Measurements from ENCODE around the gene SRGAP1.
"Not testable (repeated sequence)": the region's sequence is repeated elsewhere in the genome, so short reads cannot be mapped to it uniquely, and the experiment has no call there.

SRGAP1 gene

DNA sequence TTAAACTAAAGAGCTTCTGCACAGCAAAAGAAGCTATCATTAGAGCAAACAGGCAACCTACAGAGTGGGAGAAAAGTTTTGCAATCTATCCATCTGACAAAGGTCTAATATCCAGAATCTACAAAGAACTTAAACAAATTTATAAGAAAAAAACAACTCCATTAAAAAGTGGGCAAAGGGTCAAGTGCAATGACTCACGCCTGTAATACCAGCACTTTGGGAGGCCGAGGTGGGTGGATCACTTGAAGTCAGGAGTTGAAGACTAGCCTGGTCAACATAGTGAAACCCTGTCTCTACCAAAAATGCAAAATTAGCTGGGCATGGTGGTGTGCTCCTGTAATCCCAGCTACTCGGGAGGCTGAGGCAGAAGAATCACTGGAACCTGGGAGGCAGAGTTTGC, 322.1 kb downstream of the SRGAP1 start:
- WGBS (ENCODE audit: extremely low coverage, insufficient coverage, insufficient read length) = no CpG with 5 or more reads among the region's 3 CpGs
- not testable (repeated sequence) for H2BK12ac ChIP-seq (ENCODE audit: low read length); H4K12ac ChIP-seq (ENCODE audit: low read depth, low read length); H3K18ac ChIP-seq (ENCODE audit: low read length); H3K79me1 ChIP-seq (ENCODE audit: low read length); H2BK5ac ChIP-seq (ENCODE audit: low read depth, low read length, poor library complexity); H3K4me1 ChIP-seq (ENCODE audit: control insufficient read depth in 1 of 2, insufficient read depth in 2 of 2, low read length in 2 of 2); H3K4me3 ChIP-seq (ENCODE audit: low read depth, low read length); H4K91ac ChIP-seq (ENCODE audit: low read depth, low read length); H3K36me3 ChIP-seq (ENCODE audit: control insufficient read depth in 1 of 2, insufficient read depth in 2 of 2, low read length in 2 of 2); H3K79me2 ChIP-seq (ENCODE audit: control insufficient read depth, insufficient read depth, low read length, poor library complexity); H3K14ac ChIP-seq (ENCODE audit: low read length); H3K9me3 ChIP-seq (ENCODE audit: insufficient read depth, low read depth, low read length); H2BK120ac ChIP-seq (ENCODE audit: insufficient read depth, low read length, poor library complexity); H2AFZ ChIP-seq (ENCODE audit: insufficient read depth, low read length, poor library complexity); H2AK5ac ChIP-seq (ENCODE audit: low read length); H3K4me2 ChIP-seq (ENCODE audit: low read length); H4K8ac ChIP-seq (ENCODE audit: low read depth, low read length); H3K23ac ChIP-seq (ENCODE audit: low read length); H3K27ac ChIP-seq (ENCODE audit: low read depth, low read length); H3K27me3 ChIP-seq (ENCODE audit: insufficient read depth, low read length); H3K4ac ChIP-seq (ENCODE audit: low read depth, low read length); H3K9ac ChIP-seq (ENCODE audit: low read length)
- DNase-seq = peak in 1 of 2 donors; percentile 46

DNA sequence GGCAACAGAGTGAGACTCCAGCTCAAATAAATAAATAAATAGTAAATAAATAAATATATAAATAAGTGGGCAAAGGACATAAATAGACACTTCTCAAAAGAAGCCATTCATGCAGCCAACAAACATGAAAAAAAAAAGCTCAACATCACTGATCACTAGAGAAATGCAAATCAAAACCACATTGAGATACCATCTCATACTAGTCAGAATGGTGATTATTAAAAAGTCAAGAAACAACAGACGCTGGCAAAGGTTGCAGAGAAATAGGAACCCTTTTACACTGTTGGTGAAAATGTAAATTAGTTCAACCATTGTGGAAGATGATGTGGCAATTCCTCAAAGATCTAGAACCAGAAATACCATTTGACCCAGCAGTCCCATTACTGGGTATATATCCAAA, 322.5 kb downstream of the SRGAP1 start:
- not testable (repeated sequence) for H3K4me1 ChIP-seq (ENCODE audit: control insufficient read depth in 1 of 2, insufficient read depth in 2 of 2, low read length in 2 of 2); H4K91ac ChIP-seq (ENCODE audit: low read depth, low read length); H4K12ac ChIP-seq (ENCODE audit: low read depth, low read length); H3K36me3 ChIP-seq (ENCODE audit: control insufficient read depth in 1 of 2, insufficient read depth in 2 of 2, low read length in 2 of 2); H3K9ac ChIP-seq (ENCODE audit: low read length); H3K9me3 ChIP-seq (ENCODE audit: insufficient read depth, low read depth, low read length); H3K79me2 ChIP-seq (ENCODE audit: control insufficient read depth, insufficient read depth, low read length, poor library complexity); H3K18ac ChIP-seq (ENCODE audit: low read length); H3K27me3 ChIP-seq (ENCODE audit: insufficient read depth, low read length); DNase-seq; H2AK5ac ChIP-seq (ENCODE audit: low read length); H2BK5ac ChIP-seq (ENCODE audit: low read depth, low read length, poor library complexity); H2AFZ ChIP-seq (ENCODE audit: insufficient read depth, low read length, poor library complexity); H3K79me1 ChIP-seq (ENCODE audit: low read length); H3K4me3 ChIP-seq (ENCODE audit: low read depth, low read length); H3K23ac ChIP-seq (ENCODE audit: low read length); H4K8ac ChIP-seq (ENCODE audit: low read depth, low read length); H2BK120ac ChIP-seq (ENCODE audit: insufficient read depth, low read length, poor library complexity); H2BK12ac ChIP-seq (ENCODE audit: low read length); H3K4me2 ChIP-seq (ENCODE audit: low read length); H3K27ac ChIP-seq (ENCODE audit: low read depth, low read length); H3K4ac ChIP-seq (ENCODE audit: low read depth, low read length); H3K14ac ChIP-seq (ENCODE audit: low read length)
- no CpG with 5 or more reads among the region's 1 CpG for WGBS (ENCODE audit: extremely low coverage, insufficient coverage, insufficient read length)

DNA sequence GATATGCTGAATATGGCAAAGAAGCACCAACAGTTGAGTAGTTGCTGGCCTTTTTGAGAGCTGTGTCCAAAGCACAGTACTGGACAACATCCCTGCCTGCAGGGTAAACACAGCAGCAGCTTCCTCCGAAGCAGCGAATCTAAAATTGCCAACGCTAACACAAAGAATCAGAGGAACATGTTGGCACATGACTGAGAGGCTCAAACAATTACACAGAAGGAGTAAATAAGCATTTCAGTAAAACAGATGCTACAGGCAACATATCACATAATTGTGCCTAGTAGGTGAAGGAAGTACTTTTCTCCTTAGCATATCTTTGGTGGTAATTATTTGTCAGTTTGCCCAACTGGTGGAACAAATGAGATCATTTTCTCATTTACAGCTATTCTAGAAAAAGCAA, 325.5 kb downstream of the SRGAP1 start:
- no CpG with 5 or more reads among the region's 3 CpGs for WGBS (ENCODE audit: extremely low coverage, insufficient coverage, insufficient read length)
- Histone ChIP-seq H3K36me3 (ENCODE audit: control insufficient read depth in 1 of 2, insufficient read depth in 2 of 2, low read length in 2 of 2) (no peaks in the 10 kb centered on the region), H3K9ac (ENCODE audit: low read length) (no peak overlapping the region), H3K79me2 (ENCODE audit: control insufficient read depth, insufficient read depth, low read length, poor library complexity) (no peaks in the 10 kb centered on the region), H2AFZ (ENCODE audit: insufficient read depth, low read length, poor library complexity) (no peak overlapping the region), H3K27me3 (ENCODE audit: insufficient read depth, low read length) (no peaks in the 10 kb centered on the region), H3K27ac (ENCODE audit: low read depth, low read length) (no peak overlapping the region), H3K4ac (ENCODE audit: low read depth, low read length) (no peak overlapping the region), H2BK12ac (ENCODE audit: low read length) (no peak overlapping the region), H2BK5ac (ENCODE audit: low read depth, low read length, poor library complexity) (no peak overlapping the region), H4K8ac (ENCODE audit: low read depth, low read length) (no peak overlapping the region), H3K4me1 (ENCODE audit: control insufficient read depth in 1 of 2, insufficient read depth in 2 of 2, low read length in 2 of 2) (peaks cover 0 to 2% of the 10 kb centered on the region in 2 experiments), H2BK120ac (ENCODE audit: insufficient read depth, low read length, poor library complexity) (no peak overlapping the region), H3K18ac (ENCODE audit: low read length) (no peak overlapping the region), H4K91ac (ENCODE audit: low read depth, low read length) (no peak overlapping the region), H3K4me3 (ENCODE audit: low read depth, low read length) (no peak overlapping the region), H3K79me1 (ENCODE audit: low read length) (no peaks in the 10 kb centered on the region), H3K23ac (ENCODE audit: low read length) (no peak overlapping the region), H3K14ac (ENCODE audit: low read length) (no peak overlapping the region), H3K4me2 (ENCODE audit: low read length) (no peak overlapping the region), H4K12ac (ENCODE audit: low read depth, low read length) (no peak overlapping the region), H2AK5ac (ENCODE audit: low read length) (no peak overlapping the region), H3K9me3 (ENCODE audit: insufficient read depth, low read depth, low read length) (no peaks in the 10 kb centered on the region)
- DNase-seq = no peak

DNA sequence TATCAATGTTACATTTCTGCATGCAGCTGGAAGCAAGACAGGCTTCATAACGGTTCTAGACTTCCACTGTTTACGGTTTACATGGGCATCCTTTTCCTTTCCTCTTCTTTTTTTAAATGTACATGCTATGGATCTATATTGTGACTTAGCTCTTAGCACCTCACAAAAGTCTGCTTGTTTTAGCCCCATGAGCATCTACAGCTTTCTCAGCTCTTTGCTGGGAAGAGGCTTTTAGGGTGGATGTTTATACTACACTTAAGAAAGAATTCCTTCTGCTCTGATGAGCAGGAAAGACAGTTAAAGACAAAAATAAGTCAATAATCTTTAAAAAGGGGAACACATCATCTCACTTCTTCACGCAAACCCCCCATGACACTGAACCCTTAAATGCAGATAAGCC, 326.2 kb downstream of the SRGAP1 start:
- Histone ChIP-seq H3K14ac (ENCODE audit: low read length) (no peak overlapping the region), H3K27me3 (ENCODE audit: insufficient read depth, low read length) (no peaks in the 10 kb centered on the region), H3K79me1 (ENCODE audit: low read length) (no peaks in the 10 kb centered on the region), H3K23ac (ENCODE audit: low read length) (no peak overlapping the region), H3K4ac (ENCODE audit: low read depth, low read length) (no peak overlapping the region), H2BK120ac (ENCODE audit: insufficient read depth, low read length, poor library complexity) (no peak overlapping the region), H2BK12ac (ENCODE audit: low read length) (no peak overlapping the region), H3K18ac (ENCODE audit: low read length) (no peak overlapping the region), H3K9me3 (ENCODE audit: insufficient read depth, low read depth, low read length) (no peaks in the 10 kb centered on the region), H4K91ac (ENCODE audit: low read depth, low read length) (no peak overlapping the region), H3K4me2 (ENCODE audit: low read length) (no peak overlapping the region), H4K8ac (ENCODE audit: low read depth, low read length) (no peak overlapping the region), H3K9ac (ENCODE audit: low read length) (no peak overlapping the region), H3K36me3 (ENCODE audit: control insufficient read depth in 1 of 2, insufficient read depth in 2 of 2, low read length in 2 of 2) (no peaks in the 10 kb centered on the region), H4K12ac (ENCODE audit: low read depth, low read length) (no peak overlapping the region), H3K27ac (ENCODE audit: low read depth, low read length) (no peak overlapping the region), H3K79me2 (ENCODE audit: control insufficient read depth, insufficient read depth, low read length, poor library complexity) (no peaks in the 10 kb centered on the region), H2AFZ (ENCODE audit: insufficient read depth, low read length, poor library complexity) (no peak overlapping the region), H2BK5ac (ENCODE audit: low read depth, low read length, poor library complexity) (no peak overlapping the region), H3K4me1 (ENCODE audit: control insufficient read depth in 1 of 2, insufficient read depth in 2 of 2, low read length in 2 of 2) (peaks cover 0 to 2% of the 10 kb centered on the region in 2 experiments), H3K4me3 (ENCODE audit: low read depth, low read length) (no peak overlapping the region), H2AK5ac (ENCODE audit: low read length) (no peak overlapping the region)
- DNase-seq = no peak
- WGBS (ENCODE audit: extremely low coverage, insufficient coverage, insufficient read length) = no CpG with 5 or more reads among the region's 3 CpGs
